Airway epithelial cell (primary cell): ENCODE measurements around the gene CLEC3A. TPM values are rescaled to one million over a fixed set of nuclear protein-coding genes. Genes with fewer than 3 reads are reported as not detected.

Experiments used
- total RNA-seq: library from RNA; depleted of rRNA; stranded (reverse); fragments of >200 nt; gene quantifications from 2 replicates; pipeline ENCODE4 v1.2.3, GENCODE V29; 2015

The CLEC3A gene
- not detected in 2 replicates for total RNA-seq

GRCh38 chr16:78022347-78023060 is at the start of gene CLEC3A:
Gene CLEC3A (plus strand): TSS chr16:78022548. CDS start chr16:78022627, 79 bp downstream.

Other genes starting within 250 kb of the CLEC3A start
- 0.33 and 0.63 TPM in 2 replicates for gene VAT1L, start 234.0 kb upstream of the CLEC3A start, total RNA-seq
- gene WWOX, start 77.1 kb downstream of the CLEC3A start, total RNA-seq = 10.4 and 20.9 TPM in 2 replicates